Measurements from ENCODE around the gene NRGN.

- TF ChIP-seq POLR2A (IDR thresholded peaks at IDR 0.05): no peak
- no peak for TF ChIP-seq CTCF (IDR thresholded peaks at IDR 0.05)
These were observed 9.0 kb downstream of the NRGN start for GRCh38 chr11:124748481-124749343.

All from stomach (tissue), 4 donors.